Measurements from ENCODE around the gene TSPAN9. TPM values are rescaled to one million over a fixed set of nuclear protein-coding genes. Genes with fewer than 3 reads are reported as not detected.

TSPAN9 gene
- total RNA-seq, 2 donors from 2014 or later, result 0.65 to 2.7 TPM

DNA sequence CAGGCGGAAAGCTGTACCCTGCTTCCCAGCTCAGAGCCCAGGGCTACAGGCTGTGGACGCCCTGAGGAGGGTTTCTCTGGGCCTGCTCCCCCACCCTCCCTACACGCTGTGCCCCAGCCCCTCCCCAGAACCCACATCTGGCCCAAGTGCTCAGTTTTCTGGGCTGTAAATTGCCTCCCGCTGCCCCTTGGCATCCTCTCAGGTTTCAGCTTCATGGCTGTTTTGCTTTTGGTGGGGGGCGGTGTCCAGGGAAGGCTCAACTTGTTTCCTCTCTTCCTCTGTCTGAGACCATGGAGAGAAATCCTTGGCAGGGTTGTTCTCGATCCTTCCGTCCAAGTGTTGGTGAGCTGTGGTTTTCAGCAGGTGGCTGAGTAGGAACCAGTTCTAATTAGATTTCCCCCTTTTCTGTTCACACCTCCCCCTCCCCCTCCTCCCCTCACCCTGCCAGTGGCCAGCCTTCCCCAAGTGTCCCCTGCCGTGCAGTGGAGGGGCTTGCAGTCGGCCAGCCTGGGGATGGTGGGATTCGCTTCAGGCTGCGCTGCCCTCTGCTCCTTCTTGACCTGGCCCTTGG lies 61.8 kb downstream of the TSPAN9 start:
- Mint-ChIP-seq H3K4me3 (no peak overlapping the region), H3K36me3 (ENCODE audit: low read depth) (no peaks in the 10 kb centered on the region), H3K27ac (no peak overlapping the region), H3K27me3 (peaks cover 26% of the 10 kb centered on the region), H3K4me1 (no peaks in the 10 kb centered on the region), H3K9me3 (no peaks in the 10 kb centered on the region)
- no peak for ATAC-seq (replicated peaks)

DNA sequence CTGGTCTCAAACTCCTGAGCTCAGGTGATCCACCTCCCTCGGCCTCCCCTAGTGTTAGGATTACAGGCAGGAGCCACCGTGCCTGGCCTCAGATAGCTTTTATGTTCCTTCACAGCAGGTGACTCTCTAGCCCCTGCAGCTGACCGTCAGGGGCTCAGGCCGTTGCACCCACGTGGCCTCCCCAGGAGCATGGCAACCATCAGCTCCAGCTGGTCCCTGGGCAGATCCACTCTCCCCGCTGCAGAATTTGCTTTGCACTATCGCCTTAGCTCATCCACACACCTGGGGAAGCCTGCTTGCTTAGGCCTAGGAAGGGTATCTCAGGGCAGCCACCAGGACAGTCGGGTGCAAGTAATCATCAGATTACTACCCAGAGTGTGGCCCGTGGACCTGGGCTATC lies 62.6 kb downstream of the TSPAN9 start:
- Mint-ChIP-seq H3K4me1 (no peaks in the 10 kb centered on the region), H3K4me3 (no peak overlapping the region), H3K36me3 (ENCODE audit: low read depth) (no peaks in the 10 kb centered on the region), H3K27ac (no peak overlapping the region), H3K27me3 (peaks cover 22% of the 10 kb centered on the region), H3K9me3 (no peaks in the 10 kb centered on the region)
- ATAC-seq (replicated peaks), result no peak

DNA sequence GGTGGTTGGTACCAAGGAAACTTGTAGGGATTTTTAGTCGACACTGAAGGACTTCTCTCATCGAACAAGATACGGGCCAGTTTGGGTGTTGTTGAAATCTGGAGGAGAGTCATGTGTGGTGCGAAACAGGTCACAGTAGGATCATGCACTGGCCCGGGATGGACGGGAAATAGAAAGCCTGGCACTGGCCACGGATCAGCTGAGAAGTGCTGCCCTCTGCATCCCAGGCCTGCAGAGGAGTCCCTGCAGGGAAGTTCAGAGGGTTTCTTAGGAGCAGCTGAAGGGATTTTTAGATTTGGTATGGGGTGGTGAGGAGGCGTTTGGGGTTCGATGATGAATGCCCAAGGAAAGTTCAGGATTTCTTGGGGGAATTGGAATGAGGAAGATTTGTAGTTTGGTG lies 63.1 kb downstream of the TSPAN9 start:
- H3K27ac Mint-ChIP-seq, result no peak overlapping the region
- H3K4me3 Mint-ChIP-seq, result no peak overlapping the region
- no peaks in the 10 kb centered on the region for H3K9me3 Mint-ChIP-seq
- H3K4me1 Mint-ChIP-seq, result no peaks in the 10 kb centered on the region
- H3K36me3 Mint-ChIP-seq (ENCODE audit: low read depth), result no peaks in the 10 kb centered on the region
- peaks cover 26% of the 10 kb centered on the region for H3K27me3 Mint-ChIP-seq
- no peak for ATAC-seq (replicated peaks)

DNA sequence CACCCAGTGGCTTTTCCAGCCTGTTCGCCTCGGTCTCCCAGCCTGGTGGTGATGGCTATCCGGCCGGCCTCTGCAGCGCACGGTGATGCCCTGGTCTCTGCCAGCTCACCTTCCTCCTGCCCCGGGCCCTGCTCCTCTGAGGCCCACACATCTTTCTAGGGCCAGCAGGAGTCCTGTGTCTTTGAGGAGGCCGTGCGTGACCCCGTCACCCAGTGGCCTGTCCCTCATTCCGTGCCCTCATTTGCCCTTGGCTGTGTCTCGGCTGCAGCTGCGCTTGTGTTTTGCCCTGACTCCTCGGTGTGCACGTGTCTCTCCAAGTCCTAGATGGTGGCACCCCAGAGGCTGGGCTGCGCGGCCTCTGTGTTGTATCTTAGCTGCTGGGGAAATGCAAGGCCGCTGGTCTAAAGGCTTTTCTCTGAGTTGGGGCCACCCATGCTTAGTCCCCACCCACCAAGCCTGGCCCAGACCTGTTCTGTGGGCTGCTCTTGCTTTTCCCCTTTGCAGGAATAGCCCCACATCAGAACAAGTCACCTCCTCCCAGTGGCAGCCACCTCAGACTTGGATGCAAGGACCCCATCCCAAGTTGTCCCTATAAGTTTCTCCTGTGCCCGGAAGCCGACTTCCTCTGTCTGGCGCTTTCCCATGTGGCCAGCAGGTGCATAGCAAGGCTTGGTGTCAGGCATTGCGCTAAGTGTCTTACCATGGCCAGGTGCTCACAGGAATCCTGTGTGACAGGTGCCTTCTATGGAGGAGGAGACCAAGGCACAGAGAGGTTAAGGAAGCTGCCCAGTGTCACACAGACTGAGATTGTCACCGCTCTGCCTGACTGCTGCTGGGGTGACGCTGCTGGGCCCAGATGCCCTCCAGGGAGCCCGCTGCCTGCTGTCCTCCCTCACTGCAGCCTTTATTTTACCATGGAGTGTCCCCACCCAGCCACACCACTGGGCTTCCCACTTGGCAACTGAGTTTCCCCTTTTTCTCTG lies 64.5 kb downstream of the TSPAN9 start:
- H3K27ac Mint-ChIP-seq, result no peak overlapping the region
- H3K27me3 Mint-ChIP-seq, result peaks cover 25% of the 10 kb centered on the region
- no peaks in the 10 kb centered on the region for H3K9me3 Mint-ChIP-seq
- no peaks in the 10 kb centered on the region for H3K36me3 Mint-ChIP-seq (ENCODE audit: low read depth)
- ATAC-seq (replicated peaks), result no peak
- H3K4me1 Mint-ChIP-seq, result no peaks in the 10 kb centered on the region
- no peak overlapping the region for H3K4me3 Mint-ChIP-seq

DNA sequence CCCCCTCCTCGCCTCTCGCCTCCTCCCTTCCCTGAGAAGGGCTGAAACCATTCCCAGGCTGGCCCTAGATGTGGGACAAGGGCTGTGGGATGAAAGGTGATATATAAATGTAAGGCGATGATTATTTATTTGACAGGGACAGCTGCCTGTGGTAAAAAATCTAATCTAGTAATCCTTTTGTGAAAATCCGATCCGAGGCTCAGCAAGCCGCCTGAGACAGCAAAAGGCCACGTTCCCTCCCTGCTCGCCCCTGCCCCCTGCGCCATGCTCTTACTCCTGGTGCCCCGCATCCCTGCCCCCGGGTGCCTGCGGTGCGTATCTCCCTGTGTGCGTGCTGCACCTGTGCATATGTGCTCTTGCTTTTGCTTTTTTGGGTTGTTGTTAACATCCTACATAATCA lies 65.2 kb downstream of the TSPAN9 start:
- no peak for ATAC-seq (replicated peaks)

DNA sequence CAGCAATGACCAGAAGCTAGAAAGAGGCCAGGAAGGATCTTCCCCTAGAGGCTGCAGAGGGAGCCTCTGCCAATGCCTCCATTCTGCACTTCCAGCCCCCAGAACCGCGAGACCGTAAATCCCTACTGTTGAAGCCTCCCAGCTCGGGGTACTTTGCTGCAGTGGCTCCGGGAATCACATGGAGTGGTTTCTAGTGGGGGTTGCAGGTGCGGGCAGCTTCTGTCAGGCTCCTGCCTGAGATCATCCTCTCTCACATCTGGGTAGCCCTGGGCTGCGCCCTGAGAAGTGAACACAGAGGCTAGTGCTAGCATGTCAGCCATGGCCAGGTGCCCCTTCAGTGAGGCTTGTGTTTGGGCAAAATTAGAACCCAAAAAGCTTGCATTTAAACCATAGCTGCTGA lies 67.3 kb downstream of the TSPAN9 start:
- Mint-ChIP-seq H3K27ac (no peak overlapping the region), H3K4me3 (no peak overlapping the region), H3K27me3 (peaks cover 39% of the 10 kb centered on the region), H3K36me3 (ENCODE audit: low read depth) (no peaks in the 10 kb centered on the region), H3K4me1 (no peaks in the 10 kb centered on the region), H3K9me3 (no peaks in the 10 kb centered on the region)
- ATAC-seq (replicated peaks), result no peak

More for the DNA sequence above, 65.2 kb downstream of the TSPAN9 start:
- H3K4me3 Mint-ChIP-seq, result no peak overlapping the region
- no peak overlapping the region for H3K27ac Mint-ChIP-seq
- no peaks in the 10 kb centered on the region for H3K9me3 Mint-ChIP-seq
- H3K36me3 Mint-ChIP-seq (ENCODE audit: low read depth), result no peaks in the 10 kb centered on the region
- H3K4me1 Mint-ChIP-seq, result no peaks in the 10 kb centered on the region
- H3K27me3 Mint-ChIP-seq, result peaks cover 28% of the 10 kb centered on the region

DNA sequence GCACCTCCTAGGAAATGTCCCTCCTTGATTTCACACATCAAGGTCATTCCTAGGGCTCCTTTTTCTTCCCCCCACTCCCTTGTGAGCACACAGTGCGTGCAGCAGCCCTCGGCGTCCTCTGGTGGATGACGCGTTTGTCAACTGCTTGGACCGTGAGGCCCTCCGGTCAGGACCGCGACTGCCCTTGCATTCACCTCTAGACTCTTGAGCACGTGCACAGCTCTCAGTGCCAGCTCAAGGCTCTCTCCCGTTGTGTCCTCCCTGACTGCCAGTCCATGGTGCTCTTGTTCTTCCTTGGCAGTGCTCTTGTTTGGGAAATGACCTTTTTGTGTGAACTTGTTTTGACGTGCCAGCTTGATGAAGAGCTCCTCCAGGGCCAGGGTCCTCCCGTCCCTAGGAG lies 67.9 kb downstream of the TSPAN9 start:
- H3K36me3 Mint-ChIP-seq (ENCODE audit: low read depth), result no peaks in the 10 kb centered on the region
- no peak for ATAC-seq (replicated peaks)

DNA sequence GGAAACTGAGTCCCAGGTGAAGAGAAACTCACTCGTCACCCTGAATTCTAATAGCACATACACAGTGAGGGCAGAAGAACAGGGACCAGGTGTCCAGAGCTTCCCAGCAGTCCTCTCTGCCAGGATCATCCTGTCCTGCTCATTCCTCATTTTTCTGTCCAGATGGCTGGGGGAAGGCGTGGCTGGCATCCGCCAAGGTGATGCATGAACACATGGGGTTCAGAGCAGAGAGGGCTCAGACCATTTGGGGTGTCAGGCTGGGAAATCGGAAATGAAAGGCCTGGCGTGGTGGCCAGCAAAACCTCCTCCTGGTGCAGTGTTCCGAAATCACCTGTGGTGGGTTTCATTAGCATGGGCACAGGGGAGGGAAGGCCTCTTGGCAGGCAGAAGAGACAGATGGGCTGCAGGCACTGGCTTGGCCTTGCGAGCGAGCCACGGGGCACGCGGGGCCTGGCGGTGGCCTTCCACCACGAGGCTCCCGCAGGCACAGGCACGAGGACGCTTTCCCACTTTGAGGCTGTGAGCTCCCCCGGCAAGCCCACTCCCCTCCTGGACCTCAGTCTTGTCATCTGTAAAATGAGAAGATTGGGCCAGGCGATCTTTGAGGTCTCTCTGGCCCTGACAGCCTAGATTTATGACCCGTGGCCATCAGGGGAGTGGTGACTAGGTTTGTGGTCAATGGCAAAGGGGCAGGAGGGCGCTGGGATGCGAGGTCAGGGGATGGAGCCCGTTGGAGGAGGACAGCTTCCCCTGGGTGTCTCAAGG lies 68.5 kb downstream of the TSPAN9 start:
- Mint-ChIP-seq H3K27ac (no peak overlapping the region), H3K4me3 (no peak overlapping the region), H3K27me3 (peaks cover 37% of the 10 kb centered on the region), H3K9me3 (no peaks in the 10 kb centered on the region), H3K4me1 (no peaks in the 10 kb centered on the region), H3K36me3 (ENCODE audit: low read depth) (no peaks in the 10 kb centered on the region)
- no peak for ATAC-seq (replicated peaks)

More for the DNA sequence above, 67.9 kb downstream of the TSPAN9 start:
- no peaks in the 10 kb centered on the region for H3K9me3 Mint-ChIP-seq
- H3K4me3 Mint-ChIP-seq, result no peak overlapping the region
- H3K27me3 Mint-ChIP-seq, result peaks cover 39% of the 10 kb centered on the region
- H3K4me1 Mint-ChIP-seq, result no peaks in the 10 kb centered on the region
- H3K27ac Mint-ChIP-seq, result no peak overlapping the region

DNA sequence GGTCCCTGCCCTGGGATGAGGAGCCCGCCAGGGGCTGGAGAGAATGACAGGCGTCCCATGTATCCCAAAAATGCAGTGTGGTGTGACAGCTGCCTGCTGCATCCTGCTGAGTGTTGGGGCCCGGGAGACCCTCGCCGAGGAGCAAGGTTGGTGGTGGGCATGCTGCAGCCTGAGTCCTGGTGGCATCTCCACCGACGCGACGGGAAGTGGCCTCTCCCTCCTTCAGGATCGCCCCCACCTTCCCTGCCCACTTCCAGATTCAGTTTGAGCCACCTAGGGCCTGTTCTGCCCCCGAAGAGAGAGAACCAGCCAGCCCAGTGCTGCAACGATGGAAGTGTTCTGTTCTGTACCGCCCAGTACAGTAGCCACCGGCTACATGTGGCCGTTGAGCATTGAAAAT lies 70.1 kb downstream of the TSPAN9 start:
- ATAC-seq (replicated peaks), result no peak
- H3K4me1 Mint-ChIP-seq, result no peaks in the 10 kb centered on the region
- H3K27ac Mint-ChIP-seq, result no peak overlapping the region
- H3K4me3 Mint-ChIP-seq, result no peak overlapping the region
- H3K9me3 Mint-ChIP-seq, result no peaks in the 10 kb centered on the region
- H3K36me3 Mint-ChIP-seq (ENCODE audit: low read depth), result no peaks in the 10 kb centered on the region
- peaks cover 39% of the 10 kb centered on the region for H3K27me3 Mint-ChIP-seq

DNA sequence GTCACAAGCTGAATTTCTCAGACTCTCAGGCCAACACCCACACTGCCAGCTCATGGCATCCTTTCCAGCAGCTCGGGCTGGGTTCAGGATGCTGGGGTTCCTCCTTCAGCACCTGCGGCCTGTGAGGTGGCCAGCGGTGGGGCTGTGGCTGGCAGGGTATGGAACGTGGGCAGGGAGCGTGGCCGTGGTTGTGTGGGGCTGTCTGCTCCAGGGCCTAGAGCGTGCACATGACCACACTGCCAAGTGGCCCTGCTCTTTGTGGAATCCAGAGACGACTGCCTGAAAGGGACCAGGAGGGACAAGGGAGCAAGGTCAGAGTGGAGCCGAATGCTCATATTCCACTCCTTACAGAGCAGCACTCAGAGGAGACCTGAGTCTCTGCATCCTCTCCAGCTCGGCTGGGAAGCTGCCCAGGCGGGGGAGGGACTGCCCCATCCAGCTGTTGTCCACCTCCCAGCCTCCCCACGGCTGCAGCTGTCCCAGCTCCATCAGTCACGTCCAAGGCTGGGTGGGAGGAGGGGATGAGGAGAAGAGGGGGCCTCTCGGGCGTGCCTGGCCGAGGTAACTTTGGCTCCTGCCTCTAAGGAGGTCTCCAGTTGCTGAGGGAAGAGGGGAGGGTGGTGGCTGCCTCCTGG lies 71.3 kb downstream of the TSPAN9 start:
- Mint-ChIP-seq H3K4me3 (no peak overlapping the region), H3K27me3 (peaks cover 39% of the 10 kb centered on the region), H3K27ac (no peak overlapping the region), H3K4me1 (no peaks in the 10 kb centered on the region), H3K9me3 (no peaks in the 10 kb centered on the region), H3K36me3 (ENCODE audit: low read depth) (no peaks in the 10 kb centered on the region)
- ATAC-seq (replicated peaks), result no peak

DNA sequence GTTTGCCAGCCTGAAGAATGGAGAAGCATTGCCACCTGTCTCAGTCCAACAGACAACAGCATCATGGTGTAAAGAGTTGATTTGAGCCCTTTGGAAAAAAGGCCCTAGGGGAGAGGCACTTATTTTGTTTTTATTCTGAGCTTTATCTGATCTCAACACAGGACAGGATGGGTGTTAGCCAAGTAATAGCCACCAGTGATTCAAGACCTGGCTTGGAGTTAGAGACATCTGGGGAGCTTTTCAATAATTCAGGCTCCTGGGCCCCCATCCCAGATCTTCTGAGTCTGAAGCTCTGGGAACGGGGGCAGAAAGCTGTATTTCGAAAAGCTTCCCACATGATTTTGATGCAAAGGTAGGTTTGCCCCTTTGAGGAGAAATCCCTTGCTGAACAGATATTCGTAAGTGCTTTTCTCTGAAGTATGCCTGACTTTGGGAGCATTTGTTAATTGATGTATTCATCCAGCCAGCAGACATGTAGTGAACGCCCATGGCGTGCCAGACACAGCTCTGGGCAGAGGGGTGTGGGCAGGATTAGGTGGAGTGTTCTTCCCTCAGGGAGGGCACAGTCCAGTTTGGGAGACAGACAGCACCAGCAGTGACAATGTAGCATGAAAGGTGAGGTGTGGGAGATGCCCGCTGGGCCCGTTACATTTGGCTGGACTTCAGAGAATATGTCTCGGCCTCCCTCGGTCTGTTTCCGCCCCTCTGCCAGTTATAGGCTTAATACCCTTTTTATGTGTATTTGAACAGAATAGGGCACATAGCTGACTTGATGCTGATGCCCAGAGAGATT lies 72.5 kb downstream of the TSPAN9 start:
- Mint-ChIP-seq H3K27me3 (peaks cover 35% of the 10 kb centered on the region), H3K27ac (no peak overlapping the region), H3K4me1 (no peaks in the 10 kb centered on the region), H3K36me3 (ENCODE audit: low read depth) (no peaks in the 10 kb centered on the region), H3K4me3 (no peak overlapping the region), H3K9me3 (no peaks in the 10 kb centered on the region)
- no peak for ATAC-seq (replicated peaks)

DNA sequence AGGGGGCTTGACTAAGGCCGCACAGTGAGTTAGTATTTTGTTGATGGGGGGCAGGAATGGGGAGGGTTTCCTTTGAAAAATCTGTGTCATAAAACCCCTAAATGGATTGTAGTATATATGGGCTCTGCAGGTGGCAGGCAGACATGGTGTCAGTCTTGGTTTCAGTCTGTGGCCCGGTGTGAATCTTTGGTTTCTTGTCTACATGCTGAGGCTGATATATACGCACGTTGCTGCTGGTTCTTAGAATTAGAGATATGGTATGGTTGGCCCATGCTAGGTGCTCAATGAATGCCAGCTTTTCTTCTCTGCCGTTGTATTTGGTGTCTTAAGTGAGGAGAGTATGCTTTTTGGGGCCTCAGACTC lies 73.1 kb downstream of the TSPAN9 start:
- H3K9me3 Mint-ChIP-seq, result no peaks in the 10 kb centered on the region
- H3K27ac Mint-ChIP-seq, result no peak overlapping the region
- H3K36me3 Mint-ChIP-seq (ENCODE audit: low read depth), result no peaks in the 10 kb centered on the region
- no peak for ATAC-seq (replicated peaks)
- H3K4me3 Mint-ChIP-seq, result no peak overlapping the region
- H3K4me1 Mint-ChIP-seq, result no peaks in the 10 kb centered on the region
- peaks cover 29% of the 10 kb centered on the region for H3K27me3 Mint-ChIP-seq

DNA sequence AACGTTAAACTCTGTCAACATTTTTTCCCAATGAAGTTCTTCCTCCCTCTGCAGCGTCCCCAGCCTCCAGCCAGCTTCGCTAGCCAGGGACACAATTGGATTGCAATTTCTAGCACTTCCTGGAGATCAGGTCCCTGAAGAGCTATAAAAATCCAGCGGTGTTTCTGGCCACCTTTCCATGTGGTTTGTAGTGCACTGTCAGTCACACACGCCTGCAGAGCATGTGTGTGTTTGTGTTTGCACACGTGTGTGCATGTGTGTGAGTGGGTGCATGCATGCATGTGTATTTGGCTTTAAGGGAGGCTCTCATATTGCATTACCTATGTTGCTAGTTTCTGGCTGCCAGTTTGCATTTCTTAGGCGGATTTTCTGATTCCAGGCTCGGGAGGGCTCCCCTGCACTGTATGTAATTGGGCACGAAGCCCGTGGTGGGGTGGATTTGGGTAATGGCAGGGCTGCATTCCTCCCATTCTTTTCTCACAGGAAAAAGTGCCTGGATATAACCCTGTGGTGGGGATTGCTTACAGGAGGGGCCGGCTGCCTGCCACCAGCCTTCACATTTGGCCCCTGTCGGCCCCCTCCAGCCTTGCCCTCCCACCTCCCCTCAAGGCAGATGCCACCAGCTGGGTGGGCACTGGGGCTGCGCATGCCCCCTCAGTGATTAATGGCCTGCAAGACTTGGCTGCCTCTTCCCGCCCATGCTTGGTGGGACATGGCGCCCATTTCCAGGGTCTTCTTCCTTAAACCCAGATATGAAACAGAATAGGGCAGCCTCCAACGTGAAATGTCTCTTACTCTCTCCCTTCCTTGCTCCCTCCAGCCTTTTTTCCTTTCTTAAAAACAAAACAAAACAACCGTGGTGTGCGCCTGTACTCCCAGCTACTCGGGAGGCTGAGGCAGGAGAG lies 74.0 kb downstream of the TSPAN9 start:
- Mint-ChIP-seq H3K9me3 (no peaks in the 10 kb centered on the region), H3K27me3 (peaks cover 28% of the 10 kb centered on the region), H3K36me3 (ENCODE audit: low read depth) (no peaks in the 10 kb centered on the region), H3K4me1 (no peaks in the 10 kb centered on the region), H3K27ac (no peak overlapping the region), H3K4me3 (no peak overlapping the region)
- ATAC-seq (replicated peaks), result no peak

Measured in activated T-helper 17 cell treated with anti-CD3 and anti-CD28 coated beads, Interleukin-2, amount 50 U/mL, for 72 hours (primary cell).